ENCODE results near the gene UCN.

- TF ChIP-seq, protein P1, sequence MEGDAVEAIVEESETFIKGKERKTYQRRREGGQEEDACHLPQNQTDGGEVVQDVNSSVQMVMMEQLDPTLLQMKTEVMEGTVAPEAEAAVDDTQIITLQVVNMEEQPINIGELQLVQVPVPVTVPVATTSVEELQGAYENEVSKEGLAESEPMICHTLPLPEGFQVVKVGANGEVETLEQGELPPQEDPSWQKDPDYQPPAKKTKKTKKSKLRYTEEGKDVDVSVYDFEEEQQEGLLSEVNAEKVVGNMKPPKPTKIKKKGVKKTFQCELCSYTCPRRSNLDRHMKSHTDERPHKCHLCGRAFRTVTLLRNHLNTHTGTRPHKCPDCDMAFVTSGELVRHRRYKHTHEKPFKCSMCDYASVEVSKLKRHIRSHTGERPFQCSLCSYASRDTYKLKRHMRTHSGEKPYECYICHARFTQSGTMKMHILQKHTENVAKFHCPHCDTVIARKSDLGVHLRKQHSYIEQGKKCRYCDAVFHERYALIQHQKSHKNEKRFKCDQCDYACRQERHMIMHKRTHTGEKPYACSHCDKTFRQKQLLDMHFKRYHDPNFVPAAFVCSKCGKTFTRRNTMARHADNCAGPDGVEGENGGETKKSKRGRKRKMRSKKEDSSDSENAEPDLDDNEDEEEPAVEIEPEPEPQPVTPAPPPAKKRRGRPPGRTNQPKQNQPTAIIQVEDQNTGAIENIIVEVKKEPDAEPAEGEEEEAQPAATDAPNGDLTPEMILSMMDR (IDR thresholded peaks at IDR 0.05) = no peak
- TF ChIP-seq POLR2A (IDR thresholded peaks at IDR 0.05) = no peak
Measured at GRCh38 chr2:27281442-27281841, 26.8 kb downstream of the UCN start.
